Left hindlimb (tissue), 1 donor: ENCODE results near the gene SOX1.

Experiments
- DNase-seq: peaks from one replicate; pipeline ENCODE4 v3.0.0-alpha.2; 2018

The SOX1 gene

GRCh38 chr13:112073245-112074138 is 6.5 kb downstream of the SOX1 start:
- DNase-seq = no peak

- DNase-seq = no peak
These were observed 7.4 kb downstream of the SOX1 start for GRCh38 chr13:112074139-112074865.

GRCh38 chr13:112077729-112078128 is 10.8 kb downstream of the SOX1 start:
- no peak for DNase-seq

GRCh38 chr13:112078216-112078615 is 11.3 kb downstream of the SOX1 start:
- no peak for DNase-seq

GRCh38 chr13:112078879-112079531 is 12.1 kb downstream of the SOX1 start:
- DNase-seq = no peak

- DNase-seq = no peak
These were observed 12.7 kb downstream of the SOX1 start for GRCh38 chr13:112079696-112080095.

- DNase-seq = no peak
These were observed 17.0 kb downstream of the SOX1 start for GRCh38 chr13:112083971-112084370.

GRCh38 chr13:112092453-112092852 is 25.5 kb downstream of the SOX1 start:
- DNase-seq = no peak

- DNase-seq = no peak
These were observed 28.4 kb downstream of the SOX1 start for GRCh38 chr13:112095354-112095753.

GRCh38 chr13:112096959-112097358 is 30.0 kb downstream of the SOX1 start:
- no peak for DNase-seq

GRCh38 chr13:112097770-112098169 is 30.8 kb downstream of the SOX1 start:
- DNase-seq = no peak

- DNase-seq = no peak
These were observed 31.8 kb downstream of the SOX1 start for GRCh38 chr13:112098699-112099098.

- DNase-seq = no peak
These were observed 34.5 kb downstream of the SOX1 start for GRCh38 chr13:112101360-112101930.

GRCh38 chr13:112102243-112102642 is 35.3 kb downstream of the SOX1 start:
- no peak for DNase-seq

- no peak for DNase-seq
These were observed 36.4 kb downstream of the SOX1 start for GRCh38 chr13:112103260-112103838.

GRCh38 chr13:112103961-112104880 is 37.3 kb downstream of the SOX1 start:
- DNase-seq = peak; percentile 52

GRCh38 chr13:112104881-112105234 is 37.9 kb downstream of the SOX1 start:
- DNase-seq = no peak

GRCh38 chr13:112105244-112105681 is 38.3 kb downstream of the SOX1 start:
- no peak for DNase-seq

GRCh38 chr13:112105892-112106291 is 38.9 kb downstream of the SOX1 start:
- no peak for DNase-seq

GRCh38 chr13:112106478-112107141 is 39.7 kb downstream of the SOX1 start:
- no peak for DNase-seq

- no peak for DNase-seq
These were observed 40.3 kb downstream of the SOX1 start for GRCh38 chr13:112107289-112107688.
